ENCODE measurements around the gene PSAPL1. TPM values are rescaled to one million over a fixed set of nuclear protein-coding genes. Genes with fewer than 3 reads are reported as not detected.
"Not testable (repeated sequence)": the region's sequence is repeated elsewhere in the genome, so short reads cannot be mapped to it uniquely, and the experiment has no call there.

The PSAPL1 gene
- total and polyA plus RNA-seq, 9 of the 15 experiments (the other 6 are each of a cell fraction or from before 2014, with no cell fraction given) = not detected

GRCh38 chr4:7457201-7458065, 22.7 kb upstream of the PSAPL1 start (continued):
- no peak for TF ChIP-seq CREB3 (tag; conservative IDR thresholded peaks at IDR 0.05; ENCODE audit: low read depth)
- TF ChIP-seq SMAD3 (CRISPR knock-in tag; conservative IDR thresholded peaks at IDR 0.05) = no peak
- TF ChIP-seq ESRRB (CRISPR knock-in tag; IDR thresholded peaks at IDR 0.05; ENCODE audit: borderline replicate concordance) = no peak

GRCh38 chr4:7452802-7453201, 18.1 kb upstream of the PSAPL1 start:
- POLR2A ChIA-PET; H3K4me1 ChIP-seq (replicated peaks in 1 of 2; ENCODE audit: control insufficient read depth in 2 of 2, insufficient read depth in 2 of 2, low read length in 2 of 2); H3K4me3 ChIP-seq; intact Hi-C loops (cut with micrococcal nuclease); DNase-seq (ENCODE audit: extremely low read depth in 1 of 4, low spot score in 3 of 4); BruUV-seq (replicated peaks); H2AFZ ChIP-seq (ENCODE audit: low read depth, low read length); H3K9ac ChIP-seq (ENCODE audit: insufficient read depth in 1 of 2, low read depth in 2 of 2, low read length in 2 of 2); H4K20me1 ChIP-seq (replicated peaks; ENCODE audit: control insufficient read depth, insufficient read depth, low read length); FAIRE-seq; H3K9me3 ChIP-seq (replicated peaks; ENCODE audit: control insufficient read depth, insufficient read depth, low read depth, low read length); H3K27me3 ChIP-seq (ENCODE audit: control insufficient read depth in 2 of 2, insufficient read depth in 2 of 2, low read length in 2 of 2); H3K9me1 ChIP-seq (ENCODE audit: control insufficient read depth, insufficient read depth, low read length); ATAC-seq; CTCF ChIA-PET (ENCODE audit: low intra/inter-chr PET ratio); H3K36me3 ChIP-seq (ENCODE audit: control insufficient read depth, insufficient read depth, low read length); H3K27ac ChIP-seq (ENCODE audit: extremely low read depth, low read depth, low read length); H3K79me2 ChIP-seq (ENCODE audit: control insufficient read depth, insufficient read depth, low read length); H3K4me2 ChIP-seq (ENCODE audit: insufficient read depth, low read length); in situ Hi-C loops (cut with MboI): not testable (repeated sequence)
- WGBS (ENCODE audit: insufficient coverage, low coverage, missing lambda C conversion rate) = 7% methylated on average over 6 of the region's 9 CpGs
